HFF-Myc (cell line): Measurements from ENCODE around the gene PTPN4.
"Not testable (repeated sequence)": the region's sequence is repeated elsewhere in the genome, so short reads cannot be mapped to it uniquely, and the experiment has no call there.

Experiments used
- DNase-seq: peaks from one replicate; pipeline ENCODE4 v3.0.0-alpha.2; 2011; ENCODE audit warnings: low read depth; ENCODE audit errors: extremely low read depth
- H3K4me3 ChIP-seq: replicated peaks from 2 replicates; pipeline ENCODE4 v1.5.1; 2011; ENCODE audit warnings: low read depth, mild to moderate bottlenecking, control low read depth, low read length
- TF ChIP-seq, protein P1 (sequence below): IDR thresholded peaks from 2 replicates; pipeline ENCODE4 v1.5.1; 2012; ENCODE audit warnings: mild to moderate bottlenecking, low read depth, low read length, control low read depth; ENCODE audit errors: missing control alignments

PTPN4 gene

DNA sequence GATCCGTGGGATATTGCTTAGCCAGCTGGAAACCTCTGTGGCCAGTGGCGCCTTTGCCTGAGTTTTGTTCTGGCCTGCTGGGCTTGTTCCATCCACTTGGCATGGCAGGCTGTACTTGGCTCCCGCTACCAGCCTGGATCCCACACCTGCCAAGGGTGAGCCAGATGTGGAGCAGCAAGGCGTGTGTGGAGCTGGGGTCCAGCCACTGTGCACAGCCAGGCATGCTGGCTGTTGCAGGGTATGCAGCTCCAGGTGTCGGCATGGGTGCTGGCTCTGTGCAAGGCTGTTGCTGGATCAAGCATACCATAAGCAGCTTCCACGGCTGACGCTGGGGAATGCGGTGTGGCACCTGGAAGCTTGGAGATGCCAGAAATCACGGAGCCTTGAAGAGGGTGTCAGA, 34.5 kb downstream of the PTPN4 start:
- no peak overlapping the region for H3K4me3 ChIP-seq
- DNase-seq: no peak
- TF ChIP-seq, protein P1, sequence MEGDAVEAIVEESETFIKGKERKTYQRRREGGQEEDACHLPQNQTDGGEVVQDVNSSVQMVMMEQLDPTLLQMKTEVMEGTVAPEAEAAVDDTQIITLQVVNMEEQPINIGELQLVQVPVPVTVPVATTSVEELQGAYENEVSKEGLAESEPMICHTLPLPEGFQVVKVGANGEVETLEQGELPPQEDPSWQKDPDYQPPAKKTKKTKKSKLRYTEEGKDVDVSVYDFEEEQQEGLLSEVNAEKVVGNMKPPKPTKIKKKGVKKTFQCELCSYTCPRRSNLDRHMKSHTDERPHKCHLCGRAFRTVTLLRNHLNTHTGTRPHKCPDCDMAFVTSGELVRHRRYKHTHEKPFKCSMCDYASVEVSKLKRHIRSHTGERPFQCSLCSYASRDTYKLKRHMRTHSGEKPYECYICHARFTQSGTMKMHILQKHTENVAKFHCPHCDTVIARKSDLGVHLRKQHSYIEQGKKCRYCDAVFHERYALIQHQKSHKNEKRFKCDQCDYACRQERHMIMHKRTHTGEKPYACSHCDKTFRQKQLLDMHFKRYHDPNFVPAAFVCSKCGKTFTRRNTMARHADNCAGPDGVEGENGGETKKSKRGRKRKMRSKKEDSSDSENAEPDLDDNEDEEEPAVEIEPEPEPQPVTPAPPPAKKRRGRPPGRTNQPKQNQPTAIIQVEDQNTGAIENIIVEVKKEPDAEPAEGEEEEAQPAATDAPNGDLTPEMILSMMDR: no peak

DNA sequence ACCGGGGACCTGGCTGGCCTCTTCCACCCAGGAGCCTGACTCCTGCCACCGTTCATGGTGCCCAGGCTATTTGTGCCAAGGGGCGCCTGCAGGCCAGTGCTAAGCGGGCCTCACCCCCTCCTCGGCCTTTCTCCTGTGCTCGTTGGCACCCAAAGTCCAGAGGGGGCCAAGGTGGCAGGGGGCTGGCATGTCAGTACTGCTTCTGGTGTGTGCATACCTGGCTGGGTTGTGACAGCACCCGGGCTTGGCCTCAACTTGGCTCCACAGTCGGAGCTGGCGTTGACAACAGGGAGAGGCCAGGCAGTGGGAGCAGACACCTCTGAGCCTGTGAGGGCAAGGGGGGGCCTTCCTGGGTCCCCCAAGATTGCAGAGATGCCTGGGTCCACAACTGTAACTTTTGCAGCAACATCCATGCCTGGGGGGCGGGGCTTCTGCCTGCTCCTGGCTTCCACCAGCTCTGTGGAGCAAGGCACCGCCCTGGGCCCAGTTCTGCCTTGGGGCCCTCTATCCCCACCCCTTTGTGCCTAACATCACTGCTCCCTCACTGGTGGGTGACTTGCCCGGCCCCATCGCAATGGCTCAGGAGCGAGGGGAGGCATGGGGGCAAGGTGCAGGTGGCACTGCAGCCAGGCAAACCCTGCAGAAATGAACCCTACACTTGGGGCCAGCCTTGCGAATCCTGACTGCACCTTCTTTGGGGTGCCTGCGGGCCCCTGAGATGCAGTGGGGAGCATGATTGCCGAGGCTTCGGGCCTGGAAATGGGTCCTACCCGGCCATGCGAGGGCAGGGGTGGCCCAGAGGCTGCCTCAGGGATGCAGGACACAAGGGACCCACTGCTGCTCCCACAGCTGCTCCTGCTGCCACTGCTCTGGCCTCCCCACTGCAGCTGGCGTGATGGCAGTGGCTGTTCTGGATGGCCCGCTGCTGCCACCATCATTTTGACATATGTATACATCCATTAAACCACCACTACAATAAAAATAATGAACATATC, 35.9 kb downstream of the PTPN4 start:
- TF ChIP-seq, protein P1: no peak
- no peak overlapping the region for H3K4me3 ChIP-seq
- no peak for DNase-seq

GRCh38 chr2:119800376-119800902, 40.7 kb downstream of the PTPN4 start:
- TF ChIP-seq, protein P1: no peak
- no peak for DNase-seq
- no peak overlapping the region for H3K4me3 ChIP-seq

DNA sequence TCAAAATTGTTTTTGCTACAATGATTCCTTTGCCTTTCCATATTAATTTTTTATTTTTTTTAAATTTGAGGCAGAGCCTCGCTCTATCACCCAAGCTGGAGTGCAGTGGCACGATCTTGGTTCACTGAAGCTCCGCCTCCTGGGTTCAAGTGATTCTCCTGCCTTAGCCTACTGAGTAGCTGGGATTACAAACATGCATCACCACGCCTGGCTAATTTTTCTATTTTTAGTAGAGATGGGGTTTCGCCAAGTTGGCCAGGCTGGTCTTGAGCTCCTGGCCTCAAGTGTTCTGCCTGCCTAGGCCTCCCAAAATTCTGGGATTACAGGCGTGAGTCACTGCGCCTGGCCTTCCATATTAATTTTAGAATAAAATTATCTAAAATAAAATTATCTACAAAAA, 41.3 kb downstream of the PTPN4 start:
- H3K4me3 ChIP-seq: no peak overlapping the region
- DNase-seq: no peak
- TF ChIP-seq, protein P1: no peak

GRCh38 chr2:119801989-119802388, 42.3 kb downstream of the PTPN4 start:
- H3K4me3 ChIP-seq: not testable (repeated sequence)

GRCh38 chr2:119803101-119803500, 43.4 kb downstream of the PTPN4 start:
- DNase-seq: no peak
- TF ChIP-seq, protein P1: no peak
- no peak overlapping the region for H3K4me3 ChIP-seq

More at GRCh38 chr2:119801989-119802388, 42.3 kb downstream of the PTPN4 start:
- not testable (repeated sequence) for DNase-seq

DNA sequence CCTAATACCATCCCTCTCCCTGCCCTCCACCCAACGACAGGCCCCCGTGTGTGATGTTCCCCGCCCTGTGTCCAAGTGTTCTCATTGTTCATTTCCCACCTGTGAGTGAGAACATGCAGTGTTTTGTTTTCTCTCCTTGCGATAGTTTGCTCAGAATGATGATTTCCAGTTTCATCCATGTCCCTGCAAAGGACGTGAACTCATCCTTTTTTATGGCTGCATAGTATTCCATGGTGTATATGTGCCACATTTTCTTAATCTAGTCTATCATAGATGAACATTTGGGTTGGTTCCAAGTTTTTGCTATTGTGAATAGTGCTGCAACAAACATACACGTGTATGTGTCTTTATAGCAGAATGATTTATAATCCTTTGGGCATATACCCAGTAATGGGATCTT, 44.7 kb downstream of the PTPN4 start:
- not testable (repeated sequence) for H3K4me3 ChIP-seq, DNase-seq
